ENCODE measurements around the gene RARB. TPM values are rescaled to one million over a fixed set of nuclear protein-coding genes. Genes with fewer than 3 reads are reported as not detected.

The RARB gene
- polyA plus RNA-seq, 1 donor (not counting 4 experiments of a cell fraction or from before 2014, with no cell fraction given): 0.03 TPM

GRCh38 chr3:25548836-25549235 lies 120.8 kb downstream of the RARB start:
- dilution Hi-C loops (cut with MboI; ENCODE audit: extremely low pct_ligation_motif_present, low sequenced_read_pairs): no loop called here
- H3K27ac ChIP-seq (ENCODE audit: control insufficient read depth, insufficient read depth, low read length): no peak overlapping the region
- no peak overlapping the region for H2AFZ ChIP-seq (ENCODE audit: control insufficient read depth, low read length)
- no peaks in the 10 kb centered on the region for H3K27me3 ChIP-seq (ENCODE audit: control insufficient read depth, extremely low read depth, insufficient read depth, low read length)
- no peaks in the 10 kb centered on the region for H3K36me3 ChIP-seq (ENCODE audit: control insufficient read depth in 2 of 2, extremely low read depth in 1 of 2, insufficient read depth in 2 of 2, low read length in 2 of 2)
- H3K9me3 ChIP-seq (ENCODE audit: control insufficient read depth, low read depth, low read length): no peaks in the 10 kb centered on the region
- H3K4me2 ChIP-seq (ENCODE audit: control insufficient read depth, extremely low read depth, insufficient read depth, low read depth, low read length): no peak overlapping the region
- no peaks in the 10 kb centered on the region for H3K4me1 ChIP-seq (ENCODE audit: control insufficient read depth, extremely low read depth, insufficient read depth, low read length)
- no peaks in the 10 kb centered on the region for H3K79me2 ChIP-seq (ENCODE audit: control insufficient read depth, insufficient read depth, low read length)
- DNase-seq (ENCODE audit: low read depth, low spot score) (no peak), FAIRE-seq (no peak)
- no peaks in the 10 kb centered on the region for H4K20me1 ChIP-seq (ENCODE audit: control insufficient read depth, extremely low read depth, insufficient read depth, low read length)
- TF ChIP-seq CTCF (optimal IDR thresholded peaks at IDR 0.05 in 1 of 3, IDR thresholded peaks at IDR 0.05 in 1 of 3, conservative IDR thresholded peaks at IDR 0.05 in 1 of 3; ENCODE audit: extremely low read depth in 1 of 3, insufficient read depth in 2 of 3, low read length in 3 of 3): no peak
- TF ChIP-seq EZH2 (IDR thresholded peaks at IDR 0.05; ENCODE audit: low read length): no peak
- H3K9ac ChIP-seq (ENCODE audit: control insufficient read depth, extremely low read depth, insufficient read depth, low read length): no peak overlapping the region
- H3K4me3 ChIP-seq (ENCODE audit: control insufficient read depth in 2 of 3, extremely low read depth in 1 of 3, insufficient read depth in 2 of 3, low read depth in 1 of 3, low read length in 3 of 3): no peak overlapping the region
- H3K9me1 ChIP-seq (ENCODE audit: control insufficient read depth, extremely low read depth, insufficient read depth, low read length): no peaks in the 10 kb centered on the region

- no peak overlapping the region for H3K4me3 ChIP-seq (ENCODE audit: control insufficient read depth in 2 of 3, extremely low read depth in 1 of 3, insufficient read depth in 2 of 3, low read depth in 1 of 3, low read length in 3 of 3)
- FAIRE-seq (no peak), DNase-seq (ENCODE audit: low read depth, low spot score) (no peak)
- no peak overlapping the region for H3K4me2 ChIP-seq (ENCODE audit: control insufficient read depth, extremely low read depth, insufficient read depth, low read depth, low read length)
- H2AFZ ChIP-seq (ENCODE audit: control insufficient read depth, low read length): no peak overlapping the region
- no peaks in the 10 kb centered on the region for H4K20me1 ChIP-seq (ENCODE audit: control insufficient read depth, extremely low read depth, insufficient read depth, low read length)
- H3K9me3 ChIP-seq (ENCODE audit: control insufficient read depth, low read depth, low read length): no peaks in the 10 kb centered on the region
- H3K27ac ChIP-seq (ENCODE audit: control insufficient read depth, insufficient read depth, low read length): no peak overlapping the region
- H3K9me1 ChIP-seq (ENCODE audit: control insufficient read depth, extremely low read depth, insufficient read depth, low read length): no peaks in the 10 kb centered on the region
- no peaks in the 10 kb centered on the region for H3K36me3 ChIP-seq (ENCODE audit: control insufficient read depth in 2 of 2, extremely low read depth in 1 of 2, insufficient read depth in 2 of 2, low read length in 2 of 2)
- no peaks in the 10 kb centered on the region for H3K27me3 ChIP-seq (ENCODE audit: control insufficient read depth, extremely low read depth, insufficient read depth, low read length)
- H3K4me1 ChIP-seq (ENCODE audit: control insufficient read depth, extremely low read depth, insufficient read depth, low read length): no peaks in the 10 kb centered on the region
- TF ChIP-seq EZH2 (IDR thresholded peaks at IDR 0.05; ENCODE audit: low read length) (no peak), CTCF (optimal IDR thresholded peaks at IDR 0.05 in 1 of 3, IDR thresholded peaks at IDR 0.05 in 1 of 3, conservative IDR thresholded peaks at IDR 0.05 in 1 of 3; ENCODE audit: extremely low read depth in 1 of 3, insufficient read depth in 2 of 3, low read length in 3 of 3) (no peak)
- dilution Hi-C loops (cut with MboI; ENCODE audit: extremely low pct_ligation_motif_present, low sequenced_read_pairs): no loop called here
- H3K9ac ChIP-seq (ENCODE audit: control insufficient read depth, extremely low read depth, insufficient read depth, low read length): no peak overlapping the region
- no peaks in the 10 kb centered on the region for H3K79me2 ChIP-seq (ENCODE audit: control insufficient read depth, insufficient read depth, low read length)
These were observed 124.2 kb downstream of the RARB start for GRCh38 chr3:25552251-25552650.
